Activated CD4-positive, alpha-beta T cell treated with anti-CD3 and anti-CD28 coated beads, Interleukin-2, amount 10 ng/mL, durations not matched to agents 7 days and 5 days (primary cell): ENCODE data around the gene HAP1. TPM values are rescaled to one million over a fixed set of nuclear protein-coding genes. Genes with fewer than 3 reads are reported as not detected.
"Not testable (repeated sequence)": the region's sequence is repeated elsewhere in the genome, so short reads cannot be mapped to it uniquely, and the experiment has no call there.

Experiments
- CTCF ChIA-PET: fragments of 350-600 bp; sonication (Branson Sonifier 250); formaldehyde crosslinking; loops from one replicate; lab custom pipeline; 2021; ENCODE audit warnings: antibody characterized with exemption; lab: Charles Lee
- POLR2A ChIA-PET: fragments of 350-600 bp; sonication (Branson Sonifier 250); formaldehyde crosslinking; loops from one replicate; lab custom pipeline; 2021; ENCODE audit warnings: antibody characterized with exemption; lab: Charles Lee
- DNase-seq: peaks from one replicate; pipeline ENCODE4 v3.0.0-alpha.2; 2020
- H3K27ac Mint-ChIP-seq: one replicate; pipeline ENCODE4 v1.8.0; 2021; ENCODE audit warnings: mild to moderate bottlenecking, moderate library complexity, mixed read lengths
- H3K27me3 Mint-ChIP-seq: one replicate; pipeline ENCODE4 v1.8.0; 2021; ENCODE audit warnings: mixed read lengths
- H3K36me3 Mint-ChIP-seq: one replicate; pipeline ENCODE4 v1.8.0; 2021; ENCODE audit warnings: low read depth, mixed read lengths
- H3K4me1 Mint-ChIP-seq: one replicate; pipeline ENCODE4 v1.8.0; 2021; ENCODE audit warnings: mixed read lengths
- H3K4me3 Mint-ChIP-seq: one replicate; pipeline ENCODE4 v1.8.0; 2021; ENCODE audit warnings: mild to moderate bottlenecking, moderate library complexity, mixed read lengths
- H3K9me3 Mint-ChIP-seq: one replicate; pipeline ENCODE4 v1.8.0; 2021; ENCODE audit warnings: mixed read lengths
- total RNA-seq, 2 experiments: library from RNA; stranded (reverse); gene quantifications; one replicate each; pipeline ENCODE4 v1.2.3, GENCODE V29; 2021

Gene HAP1
- total RNA-seq, 2 experiments from 2014 or later: 0.25 to 0.31 TPM

DNA sequence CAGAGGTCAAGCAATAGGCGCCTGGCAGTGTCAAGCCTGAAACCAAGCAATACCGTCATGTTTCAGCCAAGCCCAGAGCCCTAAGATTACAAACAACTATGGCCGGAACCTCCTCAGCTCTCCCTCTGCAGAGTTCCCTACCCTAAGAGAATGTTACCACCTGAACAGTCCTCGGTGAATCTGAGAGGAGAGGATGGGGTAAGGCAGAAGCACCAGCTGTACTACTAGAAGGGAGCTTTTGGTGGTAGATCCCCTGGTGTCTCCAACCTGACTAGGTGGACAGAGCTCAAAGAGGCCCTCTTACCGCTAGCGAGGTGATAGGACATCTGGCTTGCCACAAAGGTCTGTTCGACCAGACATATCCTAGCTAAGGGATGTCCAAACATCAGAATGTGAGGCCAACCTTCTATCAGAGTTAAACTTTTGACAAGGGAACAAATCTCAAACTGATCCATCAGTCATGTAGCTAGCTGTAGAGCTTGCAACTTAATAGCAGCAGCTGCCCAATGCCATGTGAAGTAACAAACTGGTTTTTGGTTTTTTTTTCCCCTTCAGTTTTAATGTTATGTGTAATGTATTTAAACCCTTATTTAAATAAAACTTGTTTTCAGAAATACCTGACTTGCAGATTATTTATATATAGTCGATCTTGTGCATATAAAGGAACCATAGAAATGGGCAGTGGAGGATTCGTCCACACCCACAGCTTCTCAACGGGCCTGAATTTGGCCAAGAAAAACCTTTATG, 43.2 kb downstream of the HAP1 start:
- CTCF ChIA-PET: interaction anchor here (0.5 to 5.1 kb wide), 5 partner anchors 12 to 142 kb away, joined by 4 to 56 read pairs (median 11); no protein-coding TSS in a partner anchor
- DNase-seq: no peak
- no peaks in the 10 kb centered on the region for H3K27me3 Mint-ChIP-seq
- peaks cover 45% of the 10 kb centered on the region for H3K4me1 Mint-ChIP-seq
- no peaks in the 10 kb centered on the region for H3K9me3 Mint-ChIP-seq
- peaks cover 59% of the 10 kb centered on the region for H3K36me3 Mint-ChIP-seq
- POLR2A ChIA-PET: interaction anchor here (0.7 to 4.7 kb wide), 4 partner anchors 11 to 868 kb away, joined by 3 to 86 read pairs (median 6); no protein-coding TSS in a partner anchor
- peak overlapping the region; percentile 64 for H3K27ac Mint-ChIP-seq
- peak overlapping the region; percentile 88 for H3K4me3 Mint-ChIP-seq

- Mint-ChIP-seq H3K9me3 (no peaks in the 10 kb centered on the region), H3K36me3 (peaks cover 58% of the 10 kb centered on the region), H3K27ac (peak overlapping the region; percentile 100), H3K4me1 (peaks cover 39% of the 10 kb centered on the region), H3K27me3 (no peaks in the 10 kb centered on the region), H3K4me3 (peak overlapping the region; percentile 88)
- ChIA-PET CTCF (interaction anchor here (0.5 to 5.1 kb wide), 7 partner anchors 11 to 142 kb away, joined by 3 to 56 read pairs (median 7); no protein-coding TSS in a partner anchor), POLR2A (interaction anchor here (0.9 to 4.7 kb wide), 3 partner anchors 11 to 869 kb away, joined by 3 to 86 read pairs (median 8); no protein-coding TSS in a partner anchor)
- DNase-seq: no peak
Observed at GRCh38 chr17:41690497-41690896, 43.9 kb downstream of the HAP1 start.

DNA sequence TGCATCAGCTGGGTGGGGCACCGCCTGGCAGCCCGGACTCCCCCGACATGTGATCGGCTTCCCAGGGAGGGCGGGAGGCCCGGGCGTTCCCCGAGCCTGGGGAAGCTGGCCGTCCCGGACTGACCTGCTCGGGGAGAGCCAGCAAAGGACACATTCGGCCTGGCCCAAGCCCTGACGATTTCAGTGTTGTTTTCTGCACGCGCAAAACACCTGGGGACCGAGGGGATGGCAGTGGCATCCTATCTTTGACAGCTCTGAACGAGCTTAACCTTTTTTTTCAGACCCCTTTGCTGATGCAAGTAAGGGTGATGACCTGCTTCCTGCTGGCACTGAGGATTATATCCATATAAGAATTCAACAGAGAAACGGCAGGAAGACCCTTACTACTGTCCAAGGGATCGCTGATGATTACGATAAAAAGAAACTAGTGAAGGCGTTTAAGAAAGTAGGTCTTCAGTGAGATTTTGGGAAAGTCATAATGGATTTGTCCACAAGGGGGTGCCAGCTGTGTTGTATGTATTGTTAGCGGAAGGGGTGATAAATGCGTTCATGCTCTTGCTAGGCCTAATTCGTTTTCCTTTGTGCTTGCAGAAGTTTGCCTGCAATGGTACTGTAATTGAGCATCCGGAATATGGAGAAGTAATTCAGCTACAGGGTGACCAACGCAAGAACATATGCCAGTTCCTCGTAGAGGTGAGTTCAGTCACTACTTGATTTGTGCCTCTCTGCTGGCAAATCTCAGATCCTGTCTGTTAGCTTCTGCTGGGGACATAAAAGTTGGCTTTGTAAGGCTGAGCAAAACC, 44.7 kb downstream of the HAP1 start:
- peak overlapping the region; percentile 100 for H3K27ac Mint-ChIP-seq
- H3K9me3 Mint-ChIP-seq: no peaks in the 10 kb centered on the region
- DNase-seq: peak; percentile 80
- peaks cover 36% of the 10 kb centered on the region for H3K4me1 Mint-ChIP-seq
- ChIA-PET CTCF (interaction anchor here (0.8 to 5.1 kb wide), 10 partner anchors 10 to 141 kb away, joined by 3 to 56 read pairs (median 6); partner anchors contain the start of gene P3H4), POLR2A (interaction anchor here (0.6 to 4.7 kb wide), 10 partner anchors 10 to 1575 kb away, joined by 3 to 86 read pairs (median 4); partner anchors contain the start of gene ODAD4)
- H3K36me3 Mint-ChIP-seq: peaks cover 55% of the 10 kb centered on the region
- H3K27me3 Mint-ChIP-seq: no peaks in the 10 kb centered on the region
- peak overlapping the region; percentile 88 for H3K4me3 Mint-ChIP-seq

DNA sequence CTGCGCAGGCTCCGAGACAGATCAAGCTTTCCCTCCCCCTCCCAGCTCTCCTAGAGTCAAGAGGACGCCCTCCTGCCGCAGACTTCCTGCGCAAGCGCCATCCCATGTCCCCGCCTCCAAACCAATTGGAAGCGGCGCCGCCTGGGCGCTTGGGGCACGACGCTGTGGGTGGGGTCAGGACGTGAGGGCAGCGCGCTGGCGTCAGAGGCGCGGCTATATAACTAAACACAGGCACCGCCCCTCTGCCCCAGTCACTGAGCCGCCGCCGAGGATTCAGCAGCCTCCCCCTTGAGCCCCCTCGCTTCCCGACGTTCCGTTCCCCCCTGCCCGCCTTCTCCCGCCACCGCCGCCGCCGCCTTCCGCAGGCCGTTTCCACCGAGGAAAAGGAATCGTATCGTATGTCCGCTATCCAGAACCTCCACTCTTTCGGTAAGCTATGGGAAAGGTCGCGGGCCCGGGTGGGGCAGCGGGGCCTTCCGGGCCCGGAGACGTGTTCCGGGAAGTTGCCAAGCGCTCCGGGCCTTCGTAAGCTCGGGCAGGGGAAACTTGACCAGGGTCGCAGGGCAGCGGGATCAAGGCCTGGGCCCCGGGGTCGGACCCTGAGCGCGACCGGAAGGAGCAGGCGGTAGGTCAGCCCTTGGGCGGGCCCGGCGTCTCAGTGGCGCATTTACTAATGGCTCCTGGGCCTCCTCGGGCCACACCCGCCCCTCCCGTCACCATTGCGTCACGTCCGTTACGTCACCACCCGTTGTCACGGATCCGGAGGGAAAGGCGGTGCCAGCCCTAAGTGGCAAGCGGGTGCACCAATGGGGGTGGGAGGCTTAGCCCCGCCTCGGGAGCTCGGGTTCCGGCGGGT, 45.6 kb downstream of the HAP1 start, which contains the start of gene EIF1:
Gene EIF1 (plus strand): TSS at position 245 of the 856 bp plus-strand sequence. CDS start 154 bp downstream, at position 399.
- no peaks in the 10 kb centered on the region for H3K9me3 Mint-ChIP-seq
- peaks cover 36% of the 10 kb centered on the region for H3K4me1 Mint-ChIP-seq
- H3K27ac Mint-ChIP-seq: peak within 1 kb of the TSS; percentile 100
- peaks cover 49% of the 10 kb centered on the region for H3K36me3 Mint-ChIP-seq
- ChIA-PET POLR2A (interaction anchor here (0.6 to 4.7 kb wide), 14 partner anchors 9 to 1574 kb away, joined by 3 to 86 read pairs (median 4); partner anchors contain the start of gene ODAD4), CTCF (interaction anchor here (0.7 to 5.1 kb wide), 10 partner anchors 10 to 625 kb away, joined by 3 to 56 read pairs (median 8); partner anchors contain the start of gene P3H4)
- peak within 1 kb of the TSS; percentile 88 for H3K4me3 Mint-ChIP-seq
- H3K27me3 Mint-ChIP-seq: no peaks in the 10 kb centered on the region
- DNase-seq: peak; percentile 100

DNA sequence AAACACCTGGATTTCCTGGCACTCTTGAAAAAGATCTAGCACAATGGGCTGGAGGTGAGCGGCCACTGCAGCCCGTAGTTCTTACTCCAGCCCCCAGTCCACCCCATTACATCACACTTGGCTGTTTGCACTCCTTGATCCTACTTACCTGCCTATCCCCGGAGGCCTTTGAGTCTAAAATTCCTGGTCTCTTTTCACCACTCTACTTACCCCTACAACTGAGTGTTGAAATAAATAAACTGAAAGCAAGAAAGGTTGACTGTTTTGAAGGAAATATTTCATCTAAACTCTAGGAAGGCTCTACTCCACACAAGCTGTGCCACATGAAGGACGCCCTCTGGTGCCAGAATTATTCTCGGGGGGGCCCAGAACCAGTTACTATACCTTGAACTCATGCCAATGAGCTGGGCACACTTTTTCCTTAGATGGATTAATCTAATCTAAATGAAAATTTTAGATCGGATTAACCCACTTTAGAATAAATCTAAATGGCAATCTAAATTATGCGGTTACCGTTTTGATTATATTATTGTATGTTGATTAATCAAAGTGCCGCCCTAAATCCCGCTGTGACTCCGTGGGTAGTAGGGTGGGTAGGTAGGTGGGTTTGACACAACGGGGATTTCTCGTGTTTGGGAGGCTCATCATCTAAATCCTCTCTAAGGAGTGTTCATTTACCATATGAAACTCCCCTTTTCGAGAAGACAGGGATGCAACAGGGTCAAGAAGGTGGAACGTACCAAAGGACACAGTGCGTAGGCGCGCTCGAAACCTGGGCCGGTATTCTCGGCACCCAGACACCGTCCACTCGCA, 46.4 kb downstream of the HAP1 start:
- Mint-ChIP-seq H3K4me1 (peaks cover 36% of the 10 kb centered on the region), H3K36me3 (peaks cover 43% of the 10 kb centered on the region), H3K27me3 (no peaks in the 10 kb centered on the region), H3K9me3 (no peaks in the 10 kb centered on the region), H3K4me3 (peak overlapping the region; percentile 88), H3K27ac (peak overlapping the region; percentile 100)
- DNase-seq: peak; percentile 73
- ChIA-PET POLR2A (interaction anchor here (0.6 to 4.7 kb wide), 7 partner anchors 9 to 1404 kb away, joined by 3 to 86 read pairs (median 3); no protein-coding TSS in a partner anchor), CTCF (interaction anchor here (0.7 to 5.1 kb wide), 6 partner anchors 9 to 626 kb away, joined by 3 to 56 read pairs (median 9); no protein-coding TSS in a partner anchor)

DNA sequence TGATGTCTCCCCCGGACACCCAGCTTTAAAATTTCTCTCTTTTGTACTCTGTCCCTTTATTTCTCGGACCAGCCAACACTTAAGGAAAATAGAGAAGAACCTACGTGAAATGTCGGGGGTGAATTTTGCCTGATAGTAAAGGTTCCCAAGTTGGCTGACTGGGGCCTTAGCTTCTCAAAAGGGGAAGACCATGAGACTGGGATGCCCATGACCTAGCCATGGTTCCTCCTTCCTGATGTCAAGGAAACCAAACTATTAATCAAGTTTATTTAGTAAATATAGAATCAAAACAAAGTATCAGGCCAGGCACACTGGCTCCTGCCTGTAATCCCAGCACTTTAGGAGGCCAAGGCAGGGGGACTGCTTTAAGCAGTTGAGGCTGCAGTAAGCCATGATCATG, 48.2 kb downstream of the HAP1 start:
- no peak for DNase-seq
- POLR2A ChIA-PET: no interaction called here

GRCh38 chr17:41685753-41686152, 48.7 kb downstream of the HAP1 start:
- Mint-ChIP-seq H3K36me3 (peaks cover 20% of the 10 kb centered on the region), H3K4me1 (peaks cover 29% of the 10 kb centered on the region)
- H3K9me3 Mint-ChIP-seq, DNase-seq, H3K27ac Mint-ChIP-seq, H3K4me3 Mint-ChIP-seq, POLR2A ChIA-PET, H3K27me3 Mint-ChIP-seq: not testable (repeated sequence)
- CTCF ChIA-PET: interaction anchor here (10.7 kb wide), 1 partner anchor 20 kb away, joined by 137 read pairs; no protein-coding TSS in a partner anchor

More for the DNA sequence above, 48.2 kb downstream of the HAP1 start:
- CTCF ChIA-PET: interaction anchor here (10.7 kb wide), 1 partner anchor 21 kb away, joined by 137 read pairs; no protein-coding TSS in a partner anchor
- Mint-ChIP-seq H3K4me1 (peaks cover 35% of the 10 kb centered on the region), H3K4me3 (no peak overlapping the region), H3K36me3 (peaks cover 25% of the 10 kb centered on the region), H3K27me3 (no peaks in the 10 kb centered on the region), H3K9me3 (no peaks in the 10 kb centered on the region), H3K27ac (no peak overlapping the region)

DNA sequence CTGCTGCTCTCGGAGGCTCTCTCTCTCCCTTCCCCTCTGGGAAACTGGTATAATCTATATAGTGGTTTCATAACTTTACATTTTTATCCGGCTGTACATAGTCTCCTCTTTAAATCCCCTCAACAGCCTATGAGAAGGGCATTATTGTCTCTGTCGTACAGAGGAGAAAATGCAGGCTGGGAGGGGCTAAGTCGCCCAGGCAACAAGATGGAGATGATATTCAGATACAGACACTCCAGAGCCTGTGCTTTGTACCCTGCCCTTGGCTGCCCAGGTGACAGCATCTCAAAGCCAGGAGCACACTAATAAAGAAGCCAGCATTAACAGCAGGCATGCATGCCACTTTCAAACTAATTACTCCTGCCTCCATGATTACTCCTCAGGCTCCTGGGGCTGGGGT, 50.4 kb downstream of the HAP1 start:
- DNase-seq: no peak
- peaks cover 3% of the 10 kb centered on the region for H3K36me3 Mint-ChIP-seq
- no peaks in the 10 kb centered on the region for H3K9me3 Mint-ChIP-seq
- CTCF ChIA-PET: interaction anchor here (1.4 to 10.7 kb wide), 2 partner anchors 19 to 35 kb away, joined by 6 to 137 read pairs; no protein-coding TSS in a partner anchor
- POLR2A ChIA-PET: no interaction called here
- peaks cover 35% of the 10 kb centered on the region for H3K4me1 Mint-ChIP-seq
- no peak overlapping the region for H3K4me3 Mint-ChIP-seq
- H3K27ac Mint-ChIP-seq: no peak overlapping the region
- H3K27me3 Mint-ChIP-seq: no peaks in the 10 kb centered on the region

DNA sequence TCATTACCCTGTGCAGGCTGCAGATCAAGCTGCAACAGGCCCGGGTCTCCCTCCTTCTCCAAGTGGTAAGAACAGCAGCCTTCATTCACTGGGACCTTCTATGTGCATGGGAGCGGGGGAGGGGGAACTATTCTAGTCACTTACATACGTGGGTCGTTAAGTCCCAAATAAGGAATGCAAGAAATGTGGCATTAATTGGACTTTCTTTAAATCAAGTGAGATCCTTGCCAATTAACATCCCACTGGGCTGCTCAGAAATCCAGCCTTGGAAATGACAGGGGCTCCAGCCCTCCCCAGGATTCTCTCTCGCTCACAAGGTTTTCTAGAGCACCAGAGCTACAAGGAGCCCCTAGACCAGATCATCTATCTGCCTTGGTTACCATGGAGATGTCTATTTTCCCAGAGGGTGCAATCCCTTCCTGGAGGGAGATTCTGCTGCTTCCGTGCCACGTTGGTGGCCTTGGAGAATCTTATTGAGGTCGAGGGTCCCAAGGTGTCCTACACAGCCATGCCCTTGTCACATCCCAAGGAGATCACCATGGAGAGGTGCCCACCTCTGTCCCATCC, 50.9 kb downstream of the HAP1 start:
- H3K27ac Mint-ChIP-seq: no peak overlapping the region
- peaks cover 40% of the 10 kb centered on the region for H3K4me1 Mint-ChIP-seq
- peaks cover 2% of the 10 kb centered on the region for H3K36me3 Mint-ChIP-seq
- DNase-seq: no peak
- ChIA-PET CTCF (interaction anchor here (10.7 kb wide), 1 partner anchor 18 kb away, joined by 137 read pairs; no protein-coding TSS in a partner anchor), POLR2A (no interaction called here)
- H3K4me3 Mint-ChIP-seq: no peak overlapping the region
- no peaks in the 10 kb centered on the region for H3K27me3 Mint-ChIP-seq
- H3K9me3 Mint-ChIP-seq: peaks cover under 1% of the 10 kb centered on the region

DNA sequence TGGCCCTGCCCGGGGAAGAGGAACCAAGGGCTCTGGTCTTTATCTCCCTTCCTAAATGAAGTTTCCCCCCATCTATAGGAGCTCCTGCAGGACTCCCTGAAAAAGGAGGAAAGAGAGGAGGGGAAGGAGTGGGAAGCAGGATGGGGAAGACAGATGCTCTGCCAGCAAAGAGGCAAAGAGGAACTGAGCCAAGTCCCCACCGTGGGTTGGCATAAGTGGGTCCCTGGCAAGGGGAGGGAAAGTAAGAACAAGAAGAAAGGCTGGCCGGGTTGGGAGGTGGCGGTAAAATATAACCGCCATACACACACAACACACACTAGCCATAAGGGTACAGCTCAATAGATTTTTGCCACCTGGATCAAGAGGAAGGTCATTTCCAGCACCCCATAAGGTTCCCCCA, 51.8 kb downstream of the HAP1 start:
- H3K27ac Mint-ChIP-seq: no peak overlapping the region
- peaks cover 5% of the 10 kb centered on the region for H3K9me3 Mint-ChIP-seq
- peaks cover 7% of the 10 kb centered on the region for H3K36me3 Mint-ChIP-seq
- no peak for DNase-seq
- H3K27me3 Mint-ChIP-seq: no peaks in the 10 kb centered on the region
- H3K4me3 Mint-ChIP-seq: no peak overlapping the region
- ChIA-PET CTCF (interaction anchor here (10.7 kb wide), 1 partner anchor 17 kb away, joined by 137 read pairs; no protein-coding TSS in a partner anchor), POLR2A (no interaction called here)
- peaks cover 42% of the 10 kb centered on the region for H3K4me1 Mint-ChIP-seq
